Lung (tissue), 12 donors: Measurements from ENCODE around the gene ABCA10. TPM values are rescaled to one million over a fixed set of nuclear protein-coding genes. Genes with fewer than 3 reads are reported as not detected.
"Not testable (repeated sequence)": the region's sequence is repeated elsewhere in the genome, so short reads cannot be mapped to it uniquely, and the experiment has no call there.

ENCODE experiments used
- ATAC-seq: fragments of 200-7000 bp; cut with Tn5 transposase; one replicate; pipeline ENCODE4 v1.9.1; 2020; ENCODE audit warnings: moderate number of reproducible peaks; ENCODE audit not compliant: insufficient read depth, low FRiP score
- DNase-seq, 3 donors: peaks; one replicate each; pipeline ENCODE4 v3.0.0-alpha.2; 2013 to 2017
- H3K27ac ChIP-seq, 2 donors: one replicate each; pipeline ENCODE4 v1.5.1; 2013; ENCODE audit warnings: mild to moderate bottlenecking in 2 of 2, moderate library complexity in 2 of 2, control low read depth in 1 of 2, inconsistent platforms in 1 of 2, low read depth in 1 of 2, low read length in 1 of 2
- H3K27me3 ChIP-seq, 3 donors: one replicate each; pipeline ENCODE4 v1.5.1; 2013; ENCODE audit warnings: low read length in 2 of 3; ENCODE audit not compliant: control insufficient read depth in 3 of 3, insufficient read depth in 3 of 3
- H3K36me3 ChIP-seq, 4 donors: one replicate each; pipeline ENCODE4 v1.5.1; 2013; ENCODE audit warnings: low read length in 4 of 4, mild to moderate bottlenecking in 1 of 4, moderate library complexity in 1 of 4; ENCODE audit not compliant: control insufficient read depth in 4 of 4, insufficient read depth in 4 of 4
- H3K4me1 ChIP-seq, 5 donors: one replicate each; pipeline ENCODE4 v1.5.1; 2013; ENCODE audit warnings: low read length in 5 of 5, mild to moderate bottlenecking in 2 of 5, moderate library complexity in 1 of 5; ENCODE audit not compliant: control insufficient read depth in 5 of 5, insufficient read depth in 5 of 5
- H3K4me3 ChIP-seq: one replicate; pipeline ENCODE4 v1.5.1; 2013; ENCODE audit warnings: mild to moderate bottlenecking, control low read depth, moderate library complexity
- H3K9ac ChIP-seq, 2 donors: one replicate each; pipeline ENCODE4 v1.5.1; 2013; ENCODE audit warnings: low read length in 2 of 2, control low read depth in 1 of 2; ENCODE audit not compliant: insufficient read depth in 1 of 2
- H3K9me3 ChIP-seq, 4 donors: one replicate each; pipeline ENCODE4 v1.5.1; 2013; ENCODE audit warnings: low read length in 3 of 4, mild to moderate bottlenecking in 1 of 4, moderate library complexity in 1 of 4; ENCODE audit not compliant: control insufficient read depth in 4 of 4, insufficient read depth in 3 of 4
- WGBS, 2 donors: extraction: QIAGEN DNeasy Blood & Tissue Kit; methylation state at CpG; one replicate each; pipeline ENCODE4 v1.1.7; 2013; 5-methylcytosine and 5-hydroxymethylcytosine counted together
- polyA plus RNA-seq, 2 donors: library from polyadenylated mRNA; stranded (reverse); fragments of 200-250 nt; gene quantifications; one replicate each; pipeline ENCODE4 v1.2.1, GENCODE V29; 2013
- total RNA-seq, 2 donors: library from RNA; depleted of rRNA in 1 of 2; stranded (reverse); fragments of >200 nt in 1 of 2; gene quantifications; one replicate each; pipeline ENCODE4 v1.2.1, GENCODE V29; 2014 to 2021
- TF ChIP-seq, protein P1 (sequence below): IDR thresholded peaks from 2 replicates; pipeline ENCODE4 v1.5.1; 2012; ENCODE audit warnings: mild to moderate bottlenecking; ENCODE audit errors: control extremely low read depth, extremely low read depth
- donor health status: control.
- donor health status: control.
- donor health status: Bipolar disorder and iron deficiency.
- donor health status: healthy.
- donor health status: DM: yes; HTN: yes; CAD: no.

Gene ABCA10
- total and polyA plus RNA-seq, 4 donors, result 0.29 to 26.6 (median 7.2) TPM

DNA sequence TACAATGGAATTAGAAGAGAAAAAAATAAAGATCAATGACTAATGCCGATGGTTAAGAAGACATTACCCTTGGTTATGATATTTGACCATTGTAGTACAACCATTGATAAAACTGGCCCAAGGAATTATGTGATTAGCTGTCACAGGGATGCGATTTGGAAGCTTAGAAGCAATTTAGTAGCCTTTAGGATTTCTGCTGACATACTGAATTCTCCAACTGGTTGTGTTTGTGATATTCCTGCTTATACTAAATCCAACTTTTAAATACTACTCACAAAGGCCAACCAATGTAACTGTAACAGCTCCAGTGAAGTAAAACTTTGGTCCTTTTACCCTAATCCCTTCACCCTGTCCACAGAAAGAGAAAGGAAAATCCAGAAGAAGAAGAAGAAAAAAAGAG lies 55.5 kb downstream of the ABCA10 start:
- H3K9ac ChIP-seq, result no peak overlapping the region
- 70 to 96% methylated on average over 2 of the region's 2 CpGs for WGBS, 2 donors
- no peaks in the 10 kb centered on the region for H3K27me3 ChIP-seq
- H3K27ac ChIP-seq, result no peak overlapping the region
- no peaks in the 10 kb centered on the region for H3K36me3 ChIP-seq
- DNase-seq (no peak), ATAC-seq (no peak)
- TF ChIP-seq, protein P1, sequence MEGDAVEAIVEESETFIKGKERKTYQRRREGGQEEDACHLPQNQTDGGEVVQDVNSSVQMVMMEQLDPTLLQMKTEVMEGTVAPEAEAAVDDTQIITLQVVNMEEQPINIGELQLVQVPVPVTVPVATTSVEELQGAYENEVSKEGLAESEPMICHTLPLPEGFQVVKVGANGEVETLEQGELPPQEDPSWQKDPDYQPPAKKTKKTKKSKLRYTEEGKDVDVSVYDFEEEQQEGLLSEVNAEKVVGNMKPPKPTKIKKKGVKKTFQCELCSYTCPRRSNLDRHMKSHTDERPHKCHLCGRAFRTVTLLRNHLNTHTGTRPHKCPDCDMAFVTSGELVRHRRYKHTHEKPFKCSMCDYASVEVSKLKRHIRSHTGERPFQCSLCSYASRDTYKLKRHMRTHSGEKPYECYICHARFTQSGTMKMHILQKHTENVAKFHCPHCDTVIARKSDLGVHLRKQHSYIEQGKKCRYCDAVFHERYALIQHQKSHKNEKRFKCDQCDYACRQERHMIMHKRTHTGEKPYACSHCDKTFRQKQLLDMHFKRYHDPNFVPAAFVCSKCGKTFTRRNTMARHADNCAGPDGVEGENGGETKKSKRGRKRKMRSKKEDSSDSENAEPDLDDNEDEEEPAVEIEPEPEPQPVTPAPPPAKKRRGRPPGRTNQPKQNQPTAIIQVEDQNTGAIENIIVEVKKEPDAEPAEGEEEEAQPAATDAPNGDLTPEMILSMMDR, result no peak
- no peak overlapping the region for H3K4me3 ChIP-seq
- H3K4me1 ChIP-seq, result no peaks in the 10 kb centered on the region
- no peaks in the 10 kb centered on the region for H3K9me3 ChIP-seq

DNA sequence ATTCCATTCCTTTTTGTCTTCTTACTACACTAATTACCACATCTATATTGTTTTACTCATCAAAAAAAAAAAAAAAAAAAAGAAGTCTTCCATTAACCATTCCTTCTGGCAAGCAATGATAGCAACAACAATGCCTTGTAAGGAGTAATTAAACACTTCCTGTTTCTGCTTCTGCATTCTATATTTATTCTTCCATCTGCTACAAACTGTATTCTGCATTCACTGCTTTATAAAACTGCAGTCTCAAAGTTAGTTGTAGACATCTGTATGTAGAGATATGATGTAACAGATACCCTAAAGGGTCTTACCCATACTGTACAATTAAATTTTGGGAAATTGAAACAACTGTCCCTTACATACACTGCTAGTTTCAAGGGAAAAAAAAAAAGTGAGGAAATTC lies 58.2 kb downstream of the ABCA10 start:
- ATAC-seq (no peak), DNase-seq (peak in 1 of 3 donors; percentile 21)
- peaks cover 0 to 6% (median 0%) of the 10 kb centered on the region in 5 donors for H3K4me1 ChIP-seq

DNA sequence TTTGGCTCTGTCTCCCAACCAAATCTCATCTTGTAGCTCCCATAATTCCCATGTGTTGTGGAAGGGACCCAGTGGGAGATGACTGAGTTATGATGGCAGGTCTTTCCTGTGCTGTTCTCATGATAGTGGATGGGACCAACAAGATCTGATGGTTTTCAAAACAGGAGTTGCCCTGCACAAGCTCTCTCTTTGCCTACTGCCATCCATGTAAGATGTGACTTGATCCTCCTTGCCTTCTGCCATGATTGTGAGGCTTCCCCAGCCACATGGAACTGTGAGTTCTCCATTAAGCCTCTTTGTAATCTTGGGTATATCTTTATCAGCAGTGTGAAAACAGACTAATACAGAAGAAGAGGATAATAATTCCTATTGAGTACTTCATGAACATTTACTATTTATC lies 60.0 kb downstream of the ABCA10 start:
- H3K9ac ChIP-seq, H3K27me3 ChIP-seq, DNase-seq, H3K4me1 ChIP-seq, H3K9me3 ChIP-seq, H3K36me3 ChIP-seq, H3K27ac ChIP-seq, H3K4me3 ChIP-seq, ATAC-seq: not testable (repeated sequence)

More for the DNA sequence above, 58.2 kb downstream of the ABCA10 start:
- no peak overlapping the region for H3K9ac ChIP-seq
- H3K4me3 ChIP-seq, result no peak overlapping the region
- no peak overlapping the region for H3K27ac ChIP-seq
- H3K9me3 ChIP-seq, result no peaks in the 10 kb centered on the region
- H3K27me3 ChIP-seq, result no peaks in the 10 kb centered on the region
- TF ChIP-seq, protein P1, result no peak
- no peaks in the 10 kb centered on the region for H3K36me3 ChIP-seq

GRCh38 chr17:69166957-69167356 lies 61.7 kb downstream of the ABCA10 start:
- no peaks in the 10 kb centered on the region for H3K27me3 ChIP-seq
- H3K4me3 ChIP-seq, result no peak overlapping the region
- no peak overlapping the region for H3K27ac ChIP-seq
- no peak overlapping the region for H3K9ac ChIP-seq
- no peak for DNase-seq
- H3K9me3 ChIP-seq, result no peaks in the 10 kb centered on the region
- TF ChIP-seq, protein P1, result no peak
- H3K36me3 ChIP-seq, result no peaks in the 10 kb centered on the region
- ATAC-seq, result no peak
- H3K4me1 ChIP-seq, result peaks cover 0 to 6% (median 0%) of the 10 kb centered on the region in 5 donors
- WGBS, 2 donors, result 93 to 96% methylated on average over 2 of the region's 2 CpGs
